NT2/D1 (cell line): ENCODE results near the gene TTLL11.

Source experiments
- SUZ12 ChIP-seq: IDR thresholded peaks from 2 replicates; pipeline ENCODE4 v1.6.1; 2011; ENCODE audit not compliant: insufficient read length, insufficient read depth; ENCODE audit errors: extremely low read depth
- YY1 ChIP-seq: IDR thresholded peaks from 2 replicates; pipeline ENCODE4 v1.6.1; 2011; ENCODE audit not compliant: insufficient read length, insufficient read depth
- ZNF274 ChIP-seq: IDR thresholded peaks from 2 replicates; pipeline ENCODE4 v1.6.1; 2011; ENCODE audit warnings: mild to moderate bottlenecking, low read depth, low read length

DNA sequence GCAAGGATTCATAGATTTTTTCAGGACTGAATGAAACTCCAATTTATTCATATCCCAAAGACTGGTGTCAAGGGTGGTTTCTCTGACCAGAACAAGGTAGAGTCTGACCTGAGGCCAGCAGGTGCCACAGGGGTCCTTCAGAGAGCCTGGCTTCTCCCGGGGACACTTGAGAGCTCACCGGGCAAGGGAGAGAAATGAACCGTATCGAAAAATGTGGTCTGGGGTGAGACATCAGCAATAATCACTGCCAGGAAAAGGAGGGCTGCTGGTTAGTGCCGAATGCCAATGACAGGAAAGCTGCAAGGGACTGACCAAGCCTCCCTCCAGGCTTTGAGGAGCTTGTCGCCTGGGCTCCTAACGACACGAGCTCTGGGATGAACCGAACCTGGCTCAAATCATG is 142.7 kb downstream of the TTLL11 start:
- TF ChIP-seq YY1 = no peak
- TF ChIP-seq ZNF274 = no peak
- TF ChIP-seq SUZ12 = no peak
